ENCODE data around the gene GRHL1.

DNA sequence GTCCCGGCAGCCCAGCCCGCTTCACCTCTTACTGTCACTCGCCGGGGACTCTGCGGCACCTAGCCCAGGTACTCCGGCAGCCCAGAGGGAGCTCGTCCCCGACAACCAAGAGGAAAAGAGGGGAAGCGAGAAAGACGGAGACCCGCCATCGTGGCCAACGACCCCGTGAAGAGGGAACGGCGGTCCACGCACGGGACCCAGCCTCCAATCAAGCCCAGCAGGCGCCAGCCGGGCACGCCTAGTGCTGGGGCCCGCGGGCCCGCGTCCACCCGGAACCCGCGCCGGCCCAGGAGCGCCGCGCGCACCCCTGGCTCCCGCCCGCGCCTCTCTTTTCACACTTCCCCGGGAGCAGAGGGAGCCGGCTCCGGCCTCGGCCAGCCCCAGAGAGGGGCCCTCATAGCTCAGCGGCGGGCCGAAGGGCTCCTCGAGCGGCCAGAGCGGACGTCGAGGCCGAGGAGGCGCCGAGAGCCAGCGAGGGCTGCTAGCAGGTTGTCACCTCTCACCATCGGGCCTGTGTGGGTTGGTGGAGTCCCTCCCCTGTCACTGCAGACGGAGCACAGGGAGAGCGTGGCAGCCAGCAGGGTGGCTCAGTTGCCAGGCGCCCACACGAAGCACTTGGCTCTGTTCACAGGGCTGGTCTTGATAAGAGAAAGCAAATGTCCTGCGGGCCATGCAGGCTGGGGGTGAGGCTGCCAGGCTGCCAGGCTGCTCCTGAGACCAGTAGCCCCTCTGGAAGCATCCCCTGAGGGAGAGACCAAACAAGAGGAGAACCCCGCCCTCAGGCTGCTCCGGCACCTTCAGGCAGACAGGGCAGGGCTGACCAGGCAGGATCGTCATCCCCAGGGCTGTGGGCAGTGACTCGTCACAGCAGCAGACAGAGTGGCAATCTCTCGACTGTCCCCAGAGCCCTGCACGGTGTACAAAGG lies 55.0 kb downstream of the GRHL1 start:
- TF ChIP-seq EZH2 (IDR thresholded peaks at IDR 0.05; ENCODE audit: low read depth, unreplicated experiment): no peak
- TF ChIP-seq CTCF (conservative IDR thresholded peaks at IDR 0.05; ENCODE audit: low read depth in 2 of 2): no peak
- no peak for TF ChIP-seq POLR2AphosphoS5 (IDR thresholded peaks at IDR 0.05; ENCODE audit: low read depth)
- no peak for TF ChIP-seq REST (IDR thresholded peaks at IDR 0.05; ENCODE audit: unreplicated experiment)
- no peak for TF ChIP-seq ZNF114 (CRISPR knock-in tag; IDR thresholded peaks at IDR 0.05)
- TF ChIP-seq CREB1 (CRISPR knock-in tag; IDR thresholded peaks at IDR 0.05; ENCODE audit: low read depth): no peak
